ENCODE measurements around the gene CENPE.

The CENPE gene

GRCh38 chr4:103100691-103101090, 97.5 kb downstream of the CENPE start:
- peaks cover 2 to 24% of the 10 kb centered on the region in 2 donors for H3K4me1 Mint-ChIP-seq
- no peak overlapping the region for H3K27ac Mint-ChIP-seq
- H3K27me3 Mint-ChIP-seq, result no peaks in the 10 kb centered on the region
- H3K4me3 Mint-ChIP-seq, result no peak overlapping the region
- no peak for DNase-seq
- ATAC-seq (replicated peaks), result no peak
- no peaks in the 10 kb centered on the region for H3K9me3 Mint-ChIP-seq
- no peaks in the 10 kb centered on the region for H3K36me3 Mint-ChIP-seq

GRCh38 chr4:103099691-103100392, 98.3 kb downstream of the CENPE start, which contains the start of gene BDH2:
BDH2 (minus strand) TSS chr4:103099834; CDS start chr4:103096254, 3,580 bp downstream.
- ATAC-seq (replicated peaks) (peak; percentile 99), DNase-seq (peak; percentile 36)
- Mint-ChIP-seq H3K27ac (peak within 1 kb of the TSS; percentile 94), H3K4me3 (peak within 1 kb of the TSS; percentile 90 to 96), H3K9me3 (no peaks in the 10 kb centered on the region), H3K27me3 (no peaks in the 10 kb centered on the region), H3K4me1 (peaks cover 2 to 24% of the 10 kb centered on the region in 2 donors), H3K36me3 (no peaks in the 10 kb centered on the region)

- Mint-ChIP-seq H3K4me3 (peak overlapping the region; percentile 90 to 96), H3K27ac (no peak overlapping the region), H3K9me3 (no peaks in the 10 kb centered on the region), H3K27me3 (no peaks in the 10 kb centered on the region), H3K4me1 (peaks cover 2 to 24% of the 10 kb centered on the region in 2 donors), H3K36me3 (peaks cover 0 to 1% of the 10 kb centered on the region in 2 donors)
- DNase-seq (no peak), ATAC-seq (replicated peaks) (no peak)
These were observed 99.2 kb downstream of the CENPE start for GRCh38 chr4:103098756-103099440.

GRCh38 chr4:103098341-103098740, 99.8 kb downstream of the CENPE start:
- Mint-ChIP-seq H3K36me3 (peaks cover 0 to 2% of the 10 kb centered on the region in 2 donors), H3K9me3 (no peaks in the 10 kb centered on the region), H3K27me3 (no peaks in the 10 kb centered on the region), H3K4me1 (peaks cover 2 to 24% of the 10 kb centered on the region in 2 donors), H3K27ac (no peak overlapping the region), H3K4me3 (no peak overlapping the region)
- ATAC-seq (replicated peaks) (no peak), DNase-seq (no peak)

GRCh38 chr4:103097112-103097511, 101.0 kb downstream of the CENPE start:
- H3K9me3 Mint-ChIP-seq, result no peaks in the 10 kb centered on the region
- peaks cover 4 to 35% of the 10 kb centered on the region in 2 donors for H3K4me1 Mint-ChIP-seq
- peaks cover 0 to 2% of the 10 kb centered on the region in 2 donors for H3K36me3 Mint-ChIP-seq
- ATAC-seq (replicated peaks) (no peak), DNase-seq (no peak)
- H3K27me3 Mint-ChIP-seq, result no peaks in the 10 kb centered on the region
- H3K27ac Mint-ChIP-seq, result no peak overlapping the region
- no peak overlapping the region for H3K4me3 Mint-ChIP-seq

- no peak for ATAC-seq (replicated peaks)
- Mint-ChIP-seq H3K4me1 (peaks cover 8 to 43% of the 10 kb centered on the region in 2 donors), H3K4me3 (no peak overlapping the region), H3K27me3 (no peaks in the 10 kb centered on the region), H3K36me3 (peaks cover 2 to 3% of the 10 kb centered on the region in 2 donors), H3K9me3 (no peaks in the 10 kb centered on the region), H3K27ac (no peak overlapping the region)
- DNase-seq, result no peak
These were observed 103.1 kb downstream of the CENPE start for GRCh38 chr4:103095080-103095479.

- H3K4me1 Mint-ChIP-seq, result peaks cover 6 to 19% of the 10 kb centered on the region in 2 donors
- ATAC-seq (replicated peaks) (no peak), DNase-seq (no peak)
- peaks cover 5 to 12% of the 10 kb centered on the region in 2 donors for H3K36me3 Mint-ChIP-seq
- H3K9me3 Mint-ChIP-seq, result no peaks in the 10 kb centered on the region
- no peaks in the 10 kb centered on the region for H3K27me3 Mint-ChIP-seq
- H3K27ac Mint-ChIP-seq, result peak overlapping the region; percentile 25
- no peak overlapping the region for H3K4me3 Mint-ChIP-seq
These were observed 105.9 kb downstream of the CENPE start for GRCh38 chr4:103092245-103092644.

GRCh38 chr4:103091601-103092223, 106.4 kb downstream of the CENPE start:
- H3K27me3 Mint-ChIP-seq, result no peaks in the 10 kb centered on the region
- H3K4me1 Mint-ChIP-seq, result peaks cover 6 to 19% of the 10 kb centered on the region in 2 donors
- peak; percentile 82 to 85 for ATAC-seq (replicated peaks)
- H3K4me3 Mint-ChIP-seq, result no peak overlapping the region
- peak; percentile 55 for DNase-seq
- peaks cover 11 to 18% of the 10 kb centered on the region in 2 donors for H3K36me3 Mint-ChIP-seq
- no peaks in the 10 kb centered on the region for H3K9me3 Mint-ChIP-seq
- no peak overlapping the region for H3K27ac Mint-ChIP-seq

- ATAC-seq (replicated peaks), result no peak
- H3K27me3 Mint-ChIP-seq, result no peaks in the 10 kb centered on the region
- H3K4me3 Mint-ChIP-seq, result no peak overlapping the region
- H3K9me3 Mint-ChIP-seq, result no peaks in the 10 kb centered on the region
- H3K4me1 Mint-ChIP-seq, result peaks cover 6 to 19% of the 10 kb centered on the region in 2 donors
- no peak for DNase-seq
- H3K36me3 Mint-ChIP-seq, result peaks cover 11 to 19% of the 10 kb centered on the region in 2 donors
- H3K27ac Mint-ChIP-seq, result no peak overlapping the region
These were observed 108.7 kb downstream of the CENPE start for GRCh38 chr4:103089481-103089880.

- peaks cover 10 to 21% of the 10 kb centered on the region in 2 donors for H3K36me3 Mint-ChIP-seq
- no peak for DNase-seq
- H3K27ac Mint-ChIP-seq, result no peak overlapping the region
- ATAC-seq (replicated peaks), result no peak
- H3K9me3 Mint-ChIP-seq, result no peaks in the 10 kb centered on the region
- H3K4me1 Mint-ChIP-seq, result peaks cover 2 to 3% of the 10 kb centered on the region in 2 donors
- H3K27me3 Mint-ChIP-seq, result no peaks in the 10 kb centered on the region
- H3K4me3 Mint-ChIP-seq, result no peak overlapping the region
These were observed 111.6 kb downstream of the CENPE start for GRCh38 chr4:103086551-103086950.

GRCh38 chr4:103085555-103086196, 112.5 kb downstream of the CENPE start:
- DNase-seq (no peak), ATAC-seq (replicated peaks) (no peak)
- no peaks in the 10 kb centered on the region for H3K4me1 Mint-ChIP-seq
- peaks cover 11 to 24% of the 10 kb centered on the region in 2 donors for H3K36me3 Mint-ChIP-seq
- no peak overlapping the region for H3K4me3 Mint-ChIP-seq
- no peaks in the 10 kb centered on the region for H3K9me3 Mint-ChIP-seq
- no peaks in the 10 kb centered on the region for H3K27me3 Mint-ChIP-seq
- no peak overlapping the region for H3K27ac Mint-ChIP-seq

- Mint-ChIP-seq H3K27ac (no peak overlapping the region), H3K9me3 (no peaks in the 10 kb centered on the region), H3K4me3 (no peak overlapping the region), H3K27me3 (no peaks in the 10 kb centered on the region), H3K36me3 (peaks cover 4 to 12% of the 10 kb centered on the region in 2 donors), H3K4me1 (peaks cover 9 to 23% of the 10 kb centered on the region in 2 donors)
- ATAC-seq (replicated peaks) (no peak), DNase-seq (no peak)
These were observed 118.5 kb downstream of the CENPE start for GRCh38 chr4:103079621-103080020.

GRCh38 chr4:103076747-103077347, 121.3 kb downstream of the CENPE start, which contains the start of gene SLC9B2:
SLC9B2 (minus strand) TSS chr4:103076761; CDS start chr4:103067550, 9,211 bp downstream.
- Mint-ChIP-seq H3K4me1 (peaks cover 16 to 28% of the 10 kb centered on the region in 2 donors), H3K36me3 (peaks cover 8 to 23% of the 10 kb centered on the region in 2 donors), H3K27ac (peak within 1 kb of the TSS; percentile 94), H3K4me3 (peak within 1 kb of the TSS; percentile 85 to 96), H3K27me3 (no peaks in the 10 kb centered on the region), H3K9me3 (no peaks in the 10 kb centered on the region)
- ATAC-seq (replicated peaks) (peak; percentile 59 to 67), DNase-seq (no peak)
